Astrocyte (in vitro differentiated cells and primary cell): Measurements from ENCODE around the gene PACSIN3. TPM values are rescaled to one million over a fixed set of nuclear protein-coding genes. Genes with fewer than 3 reads are reported as not detected.
A peak's percentile ranks its signal among the peaks of the same experiment; 100 is the strongest.

Experiments used
- DNase-seq: peaks from one replicate; pipeline ENCODE4 v3.0.0-alpha.2; 2010; ENCODE audit warnings: low read depth
- FAIRE-seq: peaks from 2 replicates; lab custom pipeline; 2011; peaks lifted over from hg19 to GRCh38; lab: Jason Lieb, UNC
- H2AFZ ChIP-seq: 2 replicates; pipeline ENCODE4 v1.6.0; 2012; ENCODE audit warnings: low read depth, low read length, inconsistent platforms
- H3K27ac ChIP-seq: 2 replicates; pipeline ENCODE4 v1.5.1; 2011; ENCODE audit warnings: low read depth, low read length, inconsistent platforms
- H3K27me3 ChIP-seq: 2 replicates; pipeline ENCODE4 v1.6.0; 2011; ENCODE audit warnings: low read length, inconsistent platforms; ENCODE audit not compliant: insufficient read depth
- H3K36me3 ChIP-seq: 2 replicates; pipeline ENCODE4 v1.5.1; 2011; ENCODE audit warnings: low read length, inconsistent platforms; ENCODE audit not compliant: insufficient read depth
- H3K4me1 ChIP-seq: 2 replicates; pipeline ENCODE4 v1.5.1; 2011; ENCODE audit warnings: low read length, inconsistent platforms; ENCODE audit not compliant: insufficient read depth
- H3K4me2 ChIP-seq: 2 replicates; pipeline ENCODE4 v1.6.0; 2012; ENCODE audit warnings: low read length, inconsistent platforms
- H3K4me3 ChIP-seq: 2 replicates; pipeline ENCODE4 v1.5.1; 2011; ENCODE audit warnings: low read depth, mild to moderate bottlenecking, low read length, inconsistent platforms; ENCODE audit not compliant: insufficient read depth
- H3K79me2 ChIP-seq: 2 replicates; pipeline ENCODE4 v1.6.0; 2012; ENCODE audit warnings: mild to moderate bottlenecking, low read length, inconsistent platforms; ENCODE audit not compliant: insufficient read depth
- H3K9ac ChIP-seq: 2 replicates; pipeline ENCODE4 v1.6.0; 2012; ENCODE audit warnings: mild to moderate bottlenecking, low read length, inconsistent platforms
- H3K9me3 ChIP-seq: 2 replicates; pipeline ENCODE4 v1.5.1; 2012; ENCODE audit warnings: low read depth, mild to moderate bottlenecking, low read length, inconsistent platforms; ENCODE audit not compliant: insufficient read depth
- H4K20me1 ChIP-seq: 2 replicates; pipeline ENCODE4 v1.6.0; 2012; ENCODE audit warnings: low read length, inconsistent platforms; ENCODE audit not compliant: insufficient read depth
- H3K27ac Mint-ChIP-seq: one replicate; pipeline ENCODE4 v1.8.0; 2021; ENCODE audit warnings: mild to moderate bottlenecking, mixed read lengths; ENCODE audit not compliant: unreplicated experiment
- H3K27me3 Mint-ChIP-seq: one replicate; pipeline ENCODE4 v1.8.0; 2021; ENCODE audit warnings: low read depth, mixed read lengths; ENCODE audit not compliant: unreplicated experiment
- H3K36me3 Mint-ChIP-seq: one replicate; pipeline ENCODE4 v1.8.0; 2021; ENCODE audit warnings: low read depth, mixed read lengths; ENCODE audit not compliant: unreplicated experiment
- H3K4me1 Mint-ChIP-seq: one replicate; pipeline ENCODE4 v1.8.0; 2021; ENCODE audit warnings: low read depth, mixed read lengths; ENCODE audit not compliant: unreplicated experiment
- H3K4me3 Mint-ChIP-seq: one replicate; pipeline ENCODE4 v1.8.0; 2021; ENCODE audit warnings: mild to moderate bottlenecking, moderate library complexity, mixed read lengths; ENCODE audit not compliant: unreplicated experiment
- H3K9me3 Mint-ChIP-seq: one replicate; pipeline ENCODE4 v1.8.0; 2021; ENCODE audit warnings: mild to moderate bottlenecking, mixed read lengths; ENCODE audit not compliant: unreplicated experiment
- CTCF ChIP-seq: IDR thresholded peaks from 2 replicates; pipeline ENCODE4 v1.5.1; 2011; ENCODE audit warnings: low read depth, mild to moderate bottlenecking, inconsistent platforms, low read length, moderate library complexity; ENCODE audit not compliant: insufficient read depth
- EZH2 ChIP-seq: IDR thresholded peaks from 2 replicates; pipeline ENCODE4 v1.6.1; 2012; ENCODE audit warnings: mild to moderate bottlenecking, low read length, inconsistent platforms; ENCODE audit not compliant: insufficient read depth
- total RNA-seq: library from RNA; stranded (reverse); gene quantifications from 2 replicates; pipeline ENCODE4 v1.2.1, GENCODE V29; 2021

Gene PACSIN3
- total RNA-seq, 1 donor from 2014 or later: 35.6 TPM

GRCh38 chr11:47178737-47179654, 7.2 kb downstream of the PACSIN3 start:
- no peaks in the 10 kb centered on the region for H3K9me3 Mint-ChIP-seq
- H3K4me2 ChIP-seq: no peak overlapping the region
- FAIRE-seq (no peak), DNase-seq (no peak)
- no peak overlapping the region for H3K27ac ChIP-seq
- H3K9ac ChIP-seq: no peak overlapping the region
- H3K79me2 ChIP-seq: peaks cover 43% of the 10 kb centered on the region
- TF ChIP-seq CTCF (no peak), EZH2 (no peak)
- peaks cover 25% of the 10 kb centered on the region for H4K20me1 ChIP-seq
- H3K36me3 ChIP-seq: peaks cover 12% of the 10 kb centered on the region
- H3K4me1 ChIP-seq: peaks cover 18% of the 10 kb centered on the region
- peaks cover 7% of the 10 kb centered on the region for H3K4me1 Mint-ChIP-seq
- no peak overlapping the region for H2AFZ ChIP-seq
- no peaks in the 10 kb centered on the region for H3K9me3 ChIP-seq
- H3K4me3 Mint-ChIP-seq: peak overlapping the region; percentile 12
- H3K27me3 ChIP-seq: no peaks in the 10 kb centered on the region
- no peaks in the 10 kb centered on the region for H3K27me3 Mint-ChIP-seq
- no peak overlapping the region for H3K27ac Mint-ChIP-seq
- no peak overlapping the region for H3K4me3 ChIP-seq
- peaks cover 8% of the 10 kb centered on the region for H3K36me3 Mint-ChIP-seq

- DNase-seq (no peak), FAIRE-seq (no peak)
- Histone ChIP-seq H4K20me1 (peaks cover 27% of the 10 kb centered on the region), H3K79me2 (peaks cover 45% of the 10 kb centered on the region), H2AFZ (no peak overlapping the region), H3K4me3 (no peak overlapping the region), H3K4me2 (no peak overlapping the region), H3K27me3 (no peaks in the 10 kb centered on the region), H3K36me3 (peaks cover 14% of the 10 kb centered on the region), H3K4me1 (peaks cover 18% of the 10 kb centered on the region), H3K9me3 (no peaks in the 10 kb centered on the region), H3K9ac (no peak overlapping the region), H3K27ac (no peak overlapping the region)
- Mint-ChIP-seq H3K4me3 (no peak overlapping the region), H3K27me3 (no peaks in the 10 kb centered on the region), H3K36me3 (peaks cover 5% of the 10 kb centered on the region), H3K27ac (no peak overlapping the region), H3K9me3 (no peaks in the 10 kb centered on the region), H3K4me1 (peaks cover 7% of the 10 kb centered on the region)
- no peak for TF ChIP-seq CTCF
Observed at GRCh38 chr11:47178316-47178715, 7.9 kb downstream of the PACSIN3 start.

- Histone ChIP-seq H3K36me3 (peaks cover 18% of the 10 kb centered on the region), H3K9ac (peak overlapping the region; percentile 99), H3K4me3 (no peak overlapping the region), H3K4me1 (peaks cover 18% of the 10 kb centered on the region), H4K20me1 (peaks cover 29% of the 10 kb centered on the region), H2AFZ (peak overlapping the region; percentile 93), H3K9me3 (no peaks in the 10 kb centered on the region), H3K79me2 (peaks cover 45% of the 10 kb centered on the region), H3K27me3 (no peaks in the 10 kb centered on the region), H3K4me2 (peak overlapping the region; percentile 100), H3K27ac (peak overlapping the region; percentile 91)
- FAIRE-seq (no peak), DNase-seq (no peak)
- TF ChIP-seq CTCF: no peak
- TF ChIP-seq EZH2: no peak
- peaks cover 7% of the 10 kb centered on the region for H3K36me3 Mint-ChIP-seq
- H3K9me3 Mint-ChIP-seq: no peaks in the 10 kb centered on the region
- peaks cover 7% of the 10 kb centered on the region for H3K4me1 Mint-ChIP-seq
- H3K27me3 Mint-ChIP-seq: no peaks in the 10 kb centered on the region
- H3K4me3 Mint-ChIP-seq: peak overlapping the region; percentile 68
- peak overlapping the region; percentile 98 for H3K27ac Mint-ChIP-seq
Observed at GRCh38 chr11:47177846-47178245, 8.4 kb downstream of the PACSIN3 start.
